Measurements from ENCODE around the gene GALR2. TPM values are rescaled to one million over a fixed set of nuclear protein-coding genes. Genes with fewer than 3 reads are reported as not detected.

The GALR2 gene
- total and polyA plus RNA-seq, 3 experiments from 2014 or later: 2.7 to 3.1 TPM; not detected in 1

GRCh38 chr17:76088868-76089576, 14.4 kb downstream of the GALR2 start:
- Mint-ChIP-seq H3K4me3 (peak overlapping the region in 1 of 7 donors; percentile 48), H3K27ac (peak overlapping the region in 1 of 8 donors; percentile 70), H3K4me1 (peaks cover 0 to 5% (median 5%) of the 10 kb centered on the region in 3 donors), H3K27me3 (peaks cover 0 to 1% of the 10 kb centered on the region in 2 donors), H3K9me3 (no peaks in the 10 kb centered on the region), H3K36me3 (peaks cover 0 to 91% (median 6%) of the 10 kb centered on the region in 3 donors)
- Histone ChIP-seq H3K4me3 (ENCODE audit: low read length) (no peak overlapping the region), H3K9me3 (ENCODE audit: low read length) (no peaks in the 10 kb centered on the region), H3K36me3 (ENCODE audit: insufficient read depth, low read length) (peaks cover 61% of the 10 kb centered on the region), H3K27ac (ENCODE audit: low read depth, low read length) (no peak overlapping the region), H3K4me1 (ENCODE audit: insufficient read depth, low read length) (no peaks in the 10 kb centered on the region), H3K27me3 (ENCODE audit: insufficient read depth, low read length, poor library complexity, severe bottlenecking) (no peaks in the 10 kb centered on the region)
- CTCF ChIA-PET: interaction anchor here (1.2 to 1.8 kb wide), 2 partner anchors 59 to 184 kb away, joined by 3 read pairs; no protein-coding TSS in a partner anchor
- DNase-seq: no peak
- POLR2A ChIA-PET: interaction anchor here (0.7 to 1.9 kb wide), 3 partner anchors 8 to 26 kb away, joined by 3 to 4 read pairs (median 4); no protein-coding TSS in a partner anchor

- H3K4me3 Mint-ChIP-seq: no peak overlapping the region
- no peaks in the 10 kb centered on the region for H3K9me3 Mint-ChIP-seq
- H3K36me3 ChIP-seq (ENCODE audit: insufficient read depth, low read length): peaks cover 62% of the 10 kb centered on the region
- no peak overlapping the region for H3K4me3 ChIP-seq (ENCODE audit: low read length)
- no peaks in the 10 kb centered on the region for H3K9me3 ChIP-seq (ENCODE audit: low read length)
- H3K27ac Mint-ChIP-seq: peak overlapping the region in 2 of 8 donors; percentile 48 to 86
- H3K27me3 ChIP-seq (ENCODE audit: insufficient read depth, low read length, poor library complexity, severe bottlenecking): no peaks in the 10 kb centered on the region
- H3K36me3 Mint-ChIP-seq: peaks cover 0 to 90% (median 1%) of the 10 kb centered on the region in 3 donors
- ChIA-PET POLR2A (interaction anchor here (0.7 to 1.9 kb wide), 2 partner anchors 9 to 12 kb away, joined by 4 read pairs; no protein-coding TSS in a partner anchor), CTCF (interaction anchor here (1.2 to 1.8 kb wide), 2 partner anchors 60 to 185 kb away, joined by 3 read pairs; no protein-coding TSS in a partner anchor)
- no peaks in the 10 kb centered on the region for H3K4me1 ChIP-seq (ENCODE audit: insufficient read depth, low read length)
- H3K4me1 Mint-ChIP-seq: peaks cover 0 to 5% (median 4%) of the 10 kb centered on the region in 3 donors
- DNase-seq: no peak
- peaks cover 0 to 1% of the 10 kb centered on the region in 2 donors for H3K27me3 Mint-ChIP-seq
- H3K27ac ChIP-seq (ENCODE audit: low read depth, low read length): no peak overlapping the region
Observed at GRCh38 chr17:76089680-76090516, 15.3 kb downstream of the GALR2 start.

- no peak for DNase-seq
- POLR2A ChIA-PET: interaction anchor here (1.9 kb wide), 1 partner anchor 13 kb away, joined by 4 read pairs; no protein-coding TSS in a partner anchor
- Histone ChIP-seq H3K9me3 (ENCODE audit: low read length) (no peaks in the 10 kb centered on the region), H3K4me1 (ENCODE audit: insufficient read depth, low read length) (no peaks in the 10 kb centered on the region), H3K27me3 (ENCODE audit: insufficient read depth, low read length, poor library complexity, severe bottlenecking) (no peaks in the 10 kb centered on the region), H3K36me3 (ENCODE audit: insufficient read depth, low read length) (peaks cover 61% of the 10 kb centered on the region), H3K4me3 (ENCODE audit: low read length) (no peak overlapping the region), H3K27ac (ENCODE audit: low read depth, low read length) (no peak overlapping the region)
- Mint-ChIP-seq H3K27ac (peak overlapping the region in 1 of 8 donors; percentile 17), H3K27me3 (peaks cover 0 to 1% of the 10 kb centered on the region in 2 donors), H3K9me3 (no peaks in the 10 kb centered on the region), H3K4me3 (no peak overlapping the region), H3K4me1 (peaks cover 0 to 6% (median 4%) of the 10 kb centered on the region in 3 donors), H3K36me3 (peaks cover 0 to 85% (median 1%) of the 10 kb centered on the region in 3 donors)
- CTCF ChIA-PET: interaction anchor here (1.2 to 1.6 kb wide), 2 partner anchors 11 to 13 kb away, joined by 3 read pairs; partner anchors contain the start of gene EXOC7
Observed at GRCh38 chr17:76090517-76091129, 16.0 kb downstream of the GALR2 start.

GRCh38 chr17:76091526-76092286, 17.1 kb downstream of the GALR2 start:
- Mint-ChIP-seq H3K9me3 (no peaks in the 10 kb centered on the region), H3K4me3 (peak overlapping the region in 3 of 7 donors; percentile 20 to 52 (median 26)), H3K36me3 (peaks cover 0 to 82% (median 4%) of the 10 kb centered on the region in 3 donors), H3K27ac (peak overlapping the region in 6 of 8 donors; percentile 57 to 91 (median 68)), H3K27me3 (peaks cover 0 to 1% of the 10 kb centered on the region in 2 donors), H3K4me1 (peaks cover 4 to 11% (median 5%) of the 10 kb centered on the region in 3 donors)
- Histone ChIP-seq H3K4me1 (ENCODE audit: insufficient read depth, low read length) (no peaks in the 10 kb centered on the region), H3K27me3 (ENCODE audit: insufficient read depth, low read length, poor library complexity, severe bottlenecking) (no peaks in the 10 kb centered on the region), H3K4me3 (ENCODE audit: low read length) (no peak overlapping the region), H3K9me3 (ENCODE audit: low read length) (no peaks in the 10 kb centered on the region), H3K36me3 (ENCODE audit: insufficient read depth, low read length) (peaks cover 63% of the 10 kb centered on the region), H3K27ac (ENCODE audit: low read depth, low read length) (no peak overlapping the region)
- DNase-seq: no peak
- ChIA-PET POLR2A (no interaction called here), CTCF (interaction anchor here (1.2 to 1.6 kb wide), 2 partner anchors 12 kb away, joined by 3 read pairs; partner anchors contain the start of gene EXOC7)

GRCh38 chr17:76092526-76093413, 18.2 kb downstream of the GALR2 start:
- Histone ChIP-seq H3K4me3 (ENCODE audit: low read length) (no peak overlapping the region), H3K27ac (ENCODE audit: low read depth, low read length) (no peak overlapping the region), H3K9me3 (ENCODE audit: low read length) (no peaks in the 10 kb centered on the region), H3K4me1 (ENCODE audit: insufficient read depth, low read length) (no peaks in the 10 kb centered on the region), H3K27me3 (ENCODE audit: insufficient read depth, low read length, poor library complexity, severe bottlenecking) (no peaks in the 10 kb centered on the region), H3K36me3 (ENCODE audit: insufficient read depth, low read length) (peaks cover 59% of the 10 kb centered on the region)
- DNase-seq: no peak
- peaks cover 0 to 81% (median 8%) of the 10 kb centered on the region in 3 donors for H3K36me3 Mint-ChIP-seq
- H3K4me1 Mint-ChIP-seq: peaks cover 4 to 11% (median 5%) of the 10 kb centered on the region in 3 donors
- H3K4me3 Mint-ChIP-seq: no peak overlapping the region
- peaks cover 0 to 1% of the 10 kb centered on the region in 2 donors for H3K27me3 Mint-ChIP-seq
- POLR2A ChIA-PET: interaction anchor here (0.8 kb wide), 1 partner anchor 15 kb away, joined by 3 read pairs; no protein-coding TSS in a partner anchor
- peak overlapping the region in 2 of 8 donors; percentile 15 to 78 for H3K27ac Mint-ChIP-seq
- CTCF ChIA-PET: interaction anchor here (1.0 to 1.7 kb wide), 3 partner anchors 11 to 87 kb away, joined by 3 read pairs; partner anchors contain the start of gene EXOC7
- no peaks in the 10 kb centered on the region for H3K9me3 Mint-ChIP-seq

- Histone ChIP-seq H3K9me3 (ENCODE audit: low read length) (no peaks in the 10 kb centered on the region), H3K27ac (ENCODE audit: low read depth, low read length) (no peak overlapping the region), H3K4me3 (ENCODE audit: low read length) (no peak overlapping the region), H3K4me1 (ENCODE audit: insufficient read depth, low read length) (no peaks in the 10 kb centered on the region), H3K27me3 (ENCODE audit: insufficient read depth, low read length, poor library complexity, severe bottlenecking) (no peaks in the 10 kb centered on the region), H3K36me3 (ENCODE audit: insufficient read depth, low read length) (peaks cover 46% of the 10 kb centered on the region)
- Mint-ChIP-seq H3K9me3 (no peaks in the 10 kb centered on the region), H3K36me3 (peaks cover 0 to 78% (median 8%) of the 10 kb centered on the region in 3 donors), H3K27me3 (peaks cover 0 to 1% of the 10 kb centered on the region in 2 donors), H3K27ac (peak overlapping the region in 2 of 8 donors; percentile 73 to 94), H3K4me3 (no peak overlapping the region), H3K4me1 (peaks cover 4 to 11% (median 5%) of the 10 kb centered on the region in 3 donors)
- no peak for DNase-seq
- ChIA-PET CTCF (interaction anchor here (1.0 to 1.7 kb wide), 2 partner anchors 10 to 88 kb away, joined by 3 read pairs; no protein-coding TSS in a partner anchor), POLR2A (interaction anchor here (0.7 kb wide), 1 partner anchor 291 kb away, joined by 3 read pairs; no protein-coding TSS in a partner anchor)
Observed at GRCh38 chr17:76094046-76094445, 19.5 kb downstream of the GALR2 start.
